Liver (tissue), 9 donors: ENCODE results near the gene TREML2. TPM values are rescaled to one million over a fixed set of nuclear protein-coding genes. Genes with fewer than 3 reads are reported as not detected.

Source experiments
- DNase-seq: peaks from one replicate; pipeline ENCODE4 v3.0.0-alpha.2; 2017; ENCODE audit warnings: low spot score
- H3K27ac ChIP-seq, 2 donors: one replicate each; pipeline ENCODE4 v1.7.0; 2013; ENCODE audit warnings: inconsistent platforms in 2 of 2, low read length in 2 of 2, control low read depth in 1 of 2, low read depth in 1 of 2, mild to moderate bottlenecking in 1 of 2
- H3K27me3 ChIP-seq, 4 donors: one replicate each; pipeline versions ENCODE4 v1.6.1 to v1.7.0; 2013; ENCODE audit warnings: low read length in 3 of 4, inconsistent platforms in 1 of 4, mild to moderate bottlenecking in 1 of 4, moderate library complexity in 1 of 4; ENCODE audit not compliant: control insufficient read depth in 4 of 4, insufficient read depth in 4 of 4
- H3K36me3 ChIP-seq, 4 donors: one replicate each; pipeline versions ENCODE4 v1.6.1 to v1.7.0; 2013; ENCODE audit warnings: low read length in 3 of 4, mild to moderate bottlenecking in 3 of 4, low read depth in 1 of 4, moderate library complexity in 1 of 4; ENCODE audit not compliant: control insufficient read depth in 4 of 4, insufficient read depth in 3 of 4
- H3K4me1 ChIP-seq, 4 donors: one replicate each; pipeline versions ENCODE4 v1.6.1 to v1.7.0; 2013; ENCODE audit warnings: low read length in 3 of 4, mild to moderate bottlenecking in 3 of 4, moderate library complexity in 1 of 4; ENCODE audit not compliant: control insufficient read depth in 4 of 4, insufficient read depth in 4 of 4
- H3K4me3 ChIP-seq, 3 donors: one replicate each; pipeline versions ENCODE4 v1.6.1 to v1.7.0; 2013; ENCODE audit warnings: low read length in 3 of 3, control low read depth in 1 of 3, low read depth in 1 of 3, mild to moderate bottlenecking in 1 of 3
- H3K9ac ChIP-seq, 2 donors: one replicate each; pipeline ENCODE4 v1.7.0; 2013; ENCODE audit warnings: low read length in 2 of 2, mild to moderate bottlenecking in 2 of 2, moderate library complexity in 2 of 2, control low read depth in 1 of 2, low read depth in 1 of 2
- H3K9me3 ChIP-seq, 4 donors: one replicate each; pipeline versions ENCODE4 v1.6.1 to v1.7.0; 2013; ENCODE audit warnings: low read length in 3 of 4; ENCODE audit not compliant: control insufficient read depth in 4 of 4
- EGR1 ChIP-seq, 2 donors: IDR thresholded peaks; 2 replicates each; pipeline ENCODE4 v1.6.1; 2016 to 2018; ENCODE audit warnings: antibody characterized with exemption in 2 of 2, low read depth in 2 of 2
- FOXA1 ChIP-seq: IDR thresholded peaks from 2 replicates; pipeline ENCODE4 v1.6.1; 2016; ENCODE audit warnings: antibody characterized with exemption
- FOXA2 ChIP-seq: IDR thresholded peaks from 2 replicates; pipeline ENCODE4 v1.6.1; 2016; ENCODE audit warnings: antibody characterized with exemption
- GABPA ChIP-seq, 2 donors: IDR thresholded peaks in 1 of 2; conservative IDR thresholded peaks in 1 of 2; 2 replicates each; pipeline ENCODE4 v1.6.1; 2016; ENCODE audit warnings: antibody characterized with exemption in 2 of 2, mild to moderate bottlenecking in 1 of 2, moderate library complexity in 1 of 2
- HNF4A ChIP-seq, 2 donors: conservative IDR thresholded peaks; 2 replicates each; pipeline ENCODE4 v1.6.1; 2016; ENCODE audit warnings: antibody characterized with exemption in 2 of 2, mild to moderate bottlenecking in 2 of 2
- HNF4G ChIP-seq: IDR thresholded peaks from 2 replicates; pipeline ENCODE4 v1.6.1; 2016; ENCODE audit warnings: antibody characterized with exemption
- JUND ChIP-seq, 2 donors: IDR thresholded peaks; 2 replicates each; pipeline ENCODE4 v1.6.1; 2016; ENCODE audit warnings: antibody characterized with exemption in 2 of 2
- MAX ChIP-seq: IDR thresholded peaks from 2 replicates; pipeline ENCODE4 v1.6.1; 2016; ENCODE audit warnings: antibody characterized with exemption
- NR2F2 ChIP-seq: IDR thresholded peaks from 2 replicates; pipeline ENCODE4 v1.6.1; 2016; ENCODE audit warnings: antibody characterized with exemption
- RAD21 ChIP-seq, 2 donors: IDR thresholded peaks; 2 replicates each; pipeline ENCODE4 v1.6.1; 2016; ENCODE audit warnings: antibody characterized with exemption in 2 of 2, mild to moderate bottlenecking in 2 of 2
- TAF1 ChIP-seq: conservative IDR thresholded peaks from 2 replicates; pipeline ENCODE4 v1.6.1; 2016; ENCODE audit warnings: antibody characterized with exemption, mild to moderate bottlenecking
- YY1 ChIP-seq: IDR thresholded peaks from 2 replicates; pipeline ENCODE4 v1.6.1; 2016; ENCODE audit warnings: antibody characterized with exemption, mild to moderate bottlenecking
- WGBS: extraction: QIAGEN DNeasy Blood & Tissue Kit; methylation state at CpG from one replicate; pipeline ENCODE4 v1.1.7; 2013; 5-methylcytosine and 5-hydroxymethylcytosine counted together
- polyA plus RNA-seq, 2 donors: library from polyadenylated mRNA; stranded (reverse) in 1 of 2; unstranded in 1 of 2; fragments of 200-250 nt in 1 of 2; fragments of >200 nt in 1 of 2; fragmentation: Nextera tagmentation in 1 of 2; extraction: Ambion mirVana in 1 of 2; gene quantifications; one replicate each; pipeline versions ENCODE4 v1.2.1 to v1.2.3, GENCODE V29; 2013 to 2015
- total RNA-seq, 2 donors: library from RNA; depleted of rRNA; stranded (reverse); fragments of >200 nt; gene quantifications; one replicate each; pipeline ENCODE4 v1.2.3, GENCODE V29; 2014
- TF ChIP-seq, protein P1 (sequence below): IDR thresholded peaks from 2 replicates; pipeline ENCODE4 v1.6.1; 2016; ENCODE audit warnings: antibody characterized with exemption
- TF ChIP-seq, protein P2 (sequence below): IDR thresholded peaks from 2 replicates; pipeline ENCODE4 v1.6.1; 2016; ENCODE audit warnings: antibody characterized with exemption
- TF ChIP-seq, protein P3 (sequence below): IDR thresholded peaks from 2 replicates; pipeline ENCODE4 v1.6.1; 2016; ENCODE audit warnings: antibody characterized with exemption, mild to moderate bottlenecking
- donor health status: healthy.
- donor health status: healthy.
- donor health status: healthy.
- donor health status: healthy.
- donor health status: healthy.

TREML2 gene
- total and polyA plus RNA-seq, 4 donors: 0.03 to 9.8 (median 0.23) TPM

DNA sequence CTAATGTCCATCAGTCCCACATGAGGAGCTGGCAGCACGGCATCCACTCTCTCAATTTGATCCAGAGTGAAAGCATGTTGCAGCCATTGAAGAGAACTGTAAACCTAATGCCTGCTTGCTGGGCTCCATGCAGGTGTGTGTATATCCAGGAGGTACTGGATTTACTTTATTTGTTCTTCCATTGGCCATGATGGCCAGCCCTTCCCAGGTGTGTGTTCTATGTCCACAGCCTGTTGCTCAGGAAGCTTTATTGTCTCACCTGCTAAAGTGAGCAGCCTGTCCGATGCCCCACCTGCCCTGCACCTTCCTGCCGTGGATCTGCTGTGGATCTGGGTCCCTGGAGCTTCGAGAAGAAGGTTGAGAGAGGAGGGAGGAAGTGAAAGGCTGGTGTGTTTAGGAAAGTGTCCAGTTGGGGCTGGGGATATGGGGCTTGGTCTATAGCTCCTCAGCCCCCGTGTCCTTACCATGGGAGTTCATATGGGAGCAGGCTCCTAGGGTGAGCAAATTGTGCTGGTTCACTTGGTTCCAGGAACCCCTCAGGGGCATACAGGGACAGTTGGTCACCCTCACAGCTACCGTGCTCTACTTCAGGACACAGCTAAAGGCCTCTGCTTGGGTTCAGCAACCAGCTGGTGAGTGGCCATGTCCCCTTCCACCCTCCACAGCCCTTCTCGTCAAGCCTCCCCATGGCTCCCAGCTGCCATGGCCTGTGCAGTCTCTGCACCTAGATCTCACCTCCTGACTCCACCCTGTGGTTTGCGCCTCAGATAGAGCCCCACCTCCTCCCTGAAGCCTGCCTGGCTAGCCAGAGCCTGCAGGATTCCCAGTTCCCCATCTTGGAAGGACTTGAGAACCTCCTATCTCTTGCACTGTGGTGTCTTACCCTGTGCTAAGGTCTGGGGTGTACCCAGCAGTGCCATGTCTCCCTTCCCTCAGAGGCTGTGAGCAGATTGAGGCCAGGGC, 12.7 kb downstream of the TREML2 start:
- Histone ChIP-seq H3K27me3 (no peaks in the 10 kb centered on the region), H3K4me1 (no peaks in the 10 kb centered on the region), H3K36me3 (no peaks in the 10 kb centered on the region), H3K9me3 (peaks cover 0 to 10% (median 3%) of the 10 kb centered on the region in 4 donors), H3K27ac (no peak overlapping the region), H3K4me3 (no peak overlapping the region), H3K9ac (no peak overlapping the region)
- 89% methylated on average over 8 of the region's 8 CpGs for WGBS
- TF ChIP-seq MAX (no peak), YY1 (no peak), TAF1 (no peak), FOXA1 (no peak), FOXA2 (no peak), NR2F2 (no peak)
- TF ChIP-seq, protein P1, sequence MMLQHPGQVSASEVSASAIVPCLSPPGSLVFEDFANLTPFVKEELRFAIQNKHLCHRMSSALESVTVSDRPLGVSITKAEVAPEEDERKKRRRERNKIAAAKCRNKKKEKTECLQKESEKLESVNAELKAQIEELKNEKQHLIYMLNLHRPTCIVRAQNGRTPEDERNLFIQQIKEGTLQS: no peak
- TF ChIP-seq, protein P2, sequence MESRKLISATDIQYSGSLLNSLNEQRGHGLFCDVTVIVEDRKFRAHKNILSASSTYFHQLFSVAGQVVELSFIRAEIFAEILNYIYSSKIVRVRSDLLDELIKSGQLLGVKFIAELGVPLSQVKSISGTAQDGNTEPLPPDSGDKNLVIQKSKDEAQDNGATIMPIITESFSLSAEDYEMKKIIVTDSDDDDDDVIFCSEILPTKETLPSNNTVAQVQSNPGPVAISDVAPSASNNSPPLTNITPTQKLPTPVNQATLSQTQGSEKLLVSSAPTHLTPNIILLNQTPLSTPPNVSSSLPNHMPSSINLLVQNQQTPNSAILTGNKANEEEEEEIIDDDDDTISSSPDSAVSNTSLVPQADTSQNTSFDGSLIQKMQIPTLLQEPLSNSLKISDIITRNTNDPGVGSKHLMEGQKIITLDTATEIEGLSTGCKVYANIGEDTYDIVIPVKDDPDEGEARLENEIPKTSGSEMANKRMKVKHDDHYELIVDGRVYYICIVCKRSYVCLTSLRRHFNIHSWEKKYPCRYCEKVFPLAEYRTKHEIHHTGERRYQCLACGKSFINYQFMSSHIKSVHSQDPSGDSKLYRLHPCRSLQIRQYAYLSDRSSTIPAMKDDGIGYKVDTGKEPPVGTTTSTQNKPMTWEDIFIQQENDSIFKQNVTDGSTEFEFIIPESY: no peak
- TF ChIP-seq, protein P3, sequence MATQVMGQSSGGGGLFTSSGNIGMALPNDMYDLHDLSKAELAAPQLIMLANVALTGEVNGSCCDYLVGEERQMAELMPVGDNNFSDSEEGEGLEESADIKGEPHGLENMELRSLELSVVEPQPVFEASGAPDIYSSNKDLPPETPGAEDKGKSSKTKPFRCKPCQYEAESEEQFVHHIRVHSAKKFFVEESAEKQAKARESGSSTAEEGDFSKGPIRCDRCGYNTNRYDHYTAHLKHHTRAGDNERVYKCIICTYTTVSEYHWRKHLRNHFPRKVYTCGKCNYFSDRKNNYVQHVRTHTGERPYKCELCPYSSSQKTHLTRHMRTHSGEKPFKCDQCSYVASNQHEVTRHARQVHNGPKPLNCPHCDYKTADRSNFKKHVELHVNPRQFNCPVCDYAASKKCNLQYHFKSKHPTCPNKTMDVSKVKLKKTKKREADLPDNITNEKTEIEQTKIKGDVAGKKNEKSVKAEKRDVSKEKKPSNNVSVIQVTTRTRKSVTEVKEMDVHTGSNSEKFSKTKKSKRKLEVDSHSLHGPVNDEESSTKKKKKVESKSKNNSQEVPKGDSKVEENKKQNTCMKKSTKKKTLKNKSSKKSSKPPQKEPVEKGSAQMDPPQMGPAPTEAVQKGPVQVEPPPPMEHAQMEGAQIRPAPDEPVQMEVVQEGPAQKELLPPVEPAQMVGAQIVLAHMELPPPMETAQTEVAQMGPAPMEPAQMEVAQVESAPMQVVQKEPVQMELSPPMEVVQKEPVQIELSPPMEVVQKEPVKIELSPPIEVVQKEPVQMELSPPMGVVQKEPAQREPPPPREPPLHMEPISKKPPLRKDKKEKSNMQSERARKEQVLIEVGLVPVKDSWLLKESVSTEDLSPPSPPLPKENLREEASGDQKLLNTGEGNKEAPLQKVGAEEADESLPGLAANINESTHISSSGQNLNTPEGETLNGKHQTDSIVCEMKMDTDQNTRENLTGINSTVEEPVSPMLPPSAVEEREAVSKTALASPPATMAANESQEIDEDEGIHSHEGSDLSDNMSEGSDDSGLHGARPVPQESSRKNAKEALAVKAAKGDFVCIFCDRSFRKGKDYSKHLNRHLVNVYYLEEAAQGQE: no peak
- no peak for DNase-seq

DNA sequence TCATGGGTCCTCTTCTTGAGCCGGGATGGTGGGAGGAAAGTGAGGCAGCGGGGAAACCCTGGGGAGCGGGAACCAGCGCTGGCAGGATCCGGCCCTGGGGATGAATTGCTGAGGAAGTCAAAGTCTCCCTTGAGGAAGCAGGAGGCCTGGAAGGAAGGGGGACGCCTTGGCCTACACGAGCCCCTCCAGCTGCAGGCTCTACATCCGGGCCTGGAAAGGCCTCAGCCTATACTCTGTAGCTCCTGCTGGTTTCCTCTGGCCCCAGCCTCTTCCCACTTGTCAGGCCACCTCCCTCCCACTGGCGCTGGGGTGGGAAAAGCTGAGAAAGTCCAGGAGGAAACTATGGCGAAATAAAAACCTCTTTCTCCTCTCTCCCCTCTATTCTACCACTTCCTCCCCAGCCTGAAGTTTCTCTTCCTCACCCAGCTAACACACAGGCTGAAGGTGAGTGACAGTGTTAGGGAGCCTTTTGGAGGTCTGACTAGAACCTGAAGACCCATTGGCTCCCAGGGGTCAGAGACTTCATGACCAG, 14.9 kb downstream of the TREML2 start:
- H3K9me3 ChIP-seq: peaks cover 0 to 10% (median 3%) of the 10 kb centered on the region in 4 donors
- no peak overlapping the region for H3K4me3 ChIP-seq
- 78% methylated on average over 10 of the region's 10 CpGs for WGBS
- TF ChIP-seq GABPA (IDR thresholded peaks at IDR 0.05 in 1 of 2, conservative IDR thresholded peaks at IDR 0.05 in 1 of 2): no peak
- no peak for TF ChIP-seq FOXA1
- TF ChIP-seq YY1: no peak
- TF ChIP-seq HNF4G: no peak
- no peak for TF ChIP-seq FOXA2
- no peak for TF ChIP-seq MAX
- TF ChIP-seq NR2F2: no peak
- TF ChIP-seq TAF1: no peak
- TF ChIP-seq JUND (IDR thresholded peaks at IDR 0.05): no peak
- no peak for TF ChIP-seq RAD21 (IDR thresholded peaks at IDR 0.05)
- no peak for TF ChIP-seq HNF4A (conservative IDR thresholded peaks at IDR 0.05)
- no peak for TF ChIP-seq EGR1 (IDR thresholded peaks at IDR 0.05; ENCODE audit: low read depth in 2 of 2)
- H3K36me3 ChIP-seq: no peaks in the 10 kb centered on the region
- H3K27ac ChIP-seq: no peak overlapping the region
- H3K27me3 ChIP-seq: no peaks in the 10 kb centered on the region
- H3K9ac ChIP-seq: no peak overlapping the region
- no peak for DNase-seq
- no peaks in the 10 kb centered on the region for H3K4me1 ChIP-seq
